Measurements from ENCODE around the gene PIM3.

Gene PIM3

DNA sequence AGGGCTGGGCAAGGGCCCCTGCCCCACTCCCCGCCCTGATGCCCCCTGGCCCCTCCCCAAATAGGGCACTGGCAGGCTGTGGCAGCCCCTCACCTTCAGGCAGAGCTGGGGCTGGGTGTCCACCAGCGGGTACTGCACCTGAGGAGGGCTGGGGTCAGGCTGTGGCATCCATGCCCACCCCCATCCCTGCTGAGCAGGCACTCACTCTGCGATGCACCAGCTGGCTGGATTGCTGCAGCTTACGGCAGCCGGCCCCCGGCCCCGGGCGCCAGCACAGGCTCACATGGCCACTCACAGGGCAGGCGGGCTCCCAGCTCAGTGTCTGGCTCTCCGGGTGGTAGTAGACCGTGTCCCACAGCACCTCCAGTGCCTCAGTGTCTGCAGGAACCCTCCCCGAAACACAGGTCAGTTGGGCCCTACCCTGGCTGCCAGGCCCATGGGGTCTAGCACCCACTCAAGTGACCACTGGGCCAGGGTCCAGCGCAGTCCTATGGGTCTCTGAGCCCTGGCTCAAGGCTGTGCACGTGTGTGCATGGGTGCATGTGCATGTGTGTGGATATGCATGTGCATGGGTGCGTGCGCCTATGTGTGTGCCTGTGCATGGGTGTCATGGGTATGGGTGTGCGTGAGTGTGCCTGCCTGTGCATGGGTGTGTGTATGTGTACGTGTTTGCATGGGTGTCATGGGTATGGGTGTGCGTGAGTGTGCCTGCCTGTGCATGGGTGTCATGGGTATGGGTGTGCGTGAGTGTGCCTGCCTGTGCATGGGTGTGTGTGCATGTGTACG, 37.6 kb downstream of the PIM3 start:
- H3K4me1 ChIP-seq (ENCODE audit: low read depth, poor library complexity, severe bottlenecking): no peaks in the 10 kb centered on the region
- H3K79me2 ChIP-seq (ENCODE audit: insufficient read depth, low read depth): no peaks in the 10 kb centered on the region
- H2AFZ ChIP-seq (ENCODE audit: low read depth): no peak overlapping the region
- no peak overlapping the region for H3K4me2 ChIP-seq
- TF ChIP-seq, protein P1, sequence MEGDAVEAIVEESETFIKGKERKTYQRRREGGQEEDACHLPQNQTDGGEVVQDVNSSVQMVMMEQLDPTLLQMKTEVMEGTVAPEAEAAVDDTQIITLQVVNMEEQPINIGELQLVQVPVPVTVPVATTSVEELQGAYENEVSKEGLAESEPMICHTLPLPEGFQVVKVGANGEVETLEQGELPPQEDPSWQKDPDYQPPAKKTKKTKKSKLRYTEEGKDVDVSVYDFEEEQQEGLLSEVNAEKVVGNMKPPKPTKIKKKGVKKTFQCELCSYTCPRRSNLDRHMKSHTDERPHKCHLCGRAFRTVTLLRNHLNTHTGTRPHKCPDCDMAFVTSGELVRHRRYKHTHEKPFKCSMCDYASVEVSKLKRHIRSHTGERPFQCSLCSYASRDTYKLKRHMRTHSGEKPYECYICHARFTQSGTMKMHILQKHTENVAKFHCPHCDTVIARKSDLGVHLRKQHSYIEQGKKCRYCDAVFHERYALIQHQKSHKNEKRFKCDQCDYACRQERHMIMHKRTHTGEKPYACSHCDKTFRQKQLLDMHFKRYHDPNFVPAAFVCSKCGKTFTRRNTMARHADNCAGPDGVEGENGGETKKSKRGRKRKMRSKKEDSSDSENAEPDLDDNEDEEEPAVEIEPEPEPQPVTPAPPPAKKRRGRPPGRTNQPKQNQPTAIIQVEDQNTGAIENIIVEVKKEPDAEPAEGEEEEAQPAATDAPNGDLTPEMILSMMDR (conservative IDR thresholded peaks at IDR 0.05; ENCODE audit: low read depth, low read length): no peak
- H3K27me3 ChIP-seq (ENCODE audit: insufficient read depth, low read depth): no peaks in the 10 kb centered on the region
- H3K36me3 ChIP-seq (ENCODE audit: insufficient read depth): no peaks in the 10 kb centered on the region
- no peak overlapping the region for H3K9ac ChIP-seq
- no peak overlapping the region for H3K4me3 ChIP-seq (IDR thresholded peaks at IDR 0.05; ENCODE audit: insufficient read depth, low read depth, low read length)
- H4K20me1 ChIP-seq (ENCODE audit: insufficient read depth): no peaks in the 10 kb centered on the region
- H3K27ac ChIP-seq: no peak overlapping the region

DNA sequence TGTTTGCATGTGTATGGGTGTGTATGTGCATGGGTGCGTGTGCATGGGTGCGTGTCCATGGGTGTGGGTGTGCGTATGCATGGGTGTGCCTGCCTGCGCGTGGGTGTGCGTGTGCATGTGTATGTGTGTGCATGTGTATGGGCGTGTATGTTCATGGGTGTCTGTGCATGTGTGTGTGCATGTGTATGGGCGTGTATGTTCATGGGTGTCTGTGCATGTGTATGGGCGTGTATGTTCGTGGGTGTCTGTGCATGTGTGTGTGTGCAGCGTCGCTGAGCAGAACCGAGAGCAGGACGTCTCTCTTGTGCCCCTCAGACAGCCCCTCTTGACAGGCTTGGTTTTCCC, 38.1 kb downstream of the PIM3 start:
- H3K27me3 ChIP-seq (ENCODE audit: insufficient read depth, low read depth): no peaks in the 10 kb centered on the region
- no peak overlapping the region for H3K4me2 ChIP-seq
- TF ChIP-seq, protein P1 (conservative IDR thresholded peaks at IDR 0.05; ENCODE audit: low read depth, low read length): no peak
- H2AFZ ChIP-seq (ENCODE audit: low read depth): no peak overlapping the region
- no peak overlapping the region for H3K9ac ChIP-seq
- no peaks in the 10 kb centered on the region for H3K36me3 ChIP-seq (ENCODE audit: insufficient read depth)
- no peaks in the 10 kb centered on the region for H3K4me1 ChIP-seq (ENCODE audit: low read depth, poor library complexity, severe bottlenecking)
- H3K79me2 ChIP-seq (ENCODE audit: insufficient read depth, low read depth): no peaks in the 10 kb centered on the region
- H4K20me1 ChIP-seq (ENCODE audit: insufficient read depth): no peaks in the 10 kb centered on the region
- H3K4me3 ChIP-seq (IDR thresholded peaks at IDR 0.05; ENCODE audit: insufficient read depth, low read depth, low read length): no peak overlapping the region
- H3K27ac ChIP-seq: no peak overlapping the region

DNA sequence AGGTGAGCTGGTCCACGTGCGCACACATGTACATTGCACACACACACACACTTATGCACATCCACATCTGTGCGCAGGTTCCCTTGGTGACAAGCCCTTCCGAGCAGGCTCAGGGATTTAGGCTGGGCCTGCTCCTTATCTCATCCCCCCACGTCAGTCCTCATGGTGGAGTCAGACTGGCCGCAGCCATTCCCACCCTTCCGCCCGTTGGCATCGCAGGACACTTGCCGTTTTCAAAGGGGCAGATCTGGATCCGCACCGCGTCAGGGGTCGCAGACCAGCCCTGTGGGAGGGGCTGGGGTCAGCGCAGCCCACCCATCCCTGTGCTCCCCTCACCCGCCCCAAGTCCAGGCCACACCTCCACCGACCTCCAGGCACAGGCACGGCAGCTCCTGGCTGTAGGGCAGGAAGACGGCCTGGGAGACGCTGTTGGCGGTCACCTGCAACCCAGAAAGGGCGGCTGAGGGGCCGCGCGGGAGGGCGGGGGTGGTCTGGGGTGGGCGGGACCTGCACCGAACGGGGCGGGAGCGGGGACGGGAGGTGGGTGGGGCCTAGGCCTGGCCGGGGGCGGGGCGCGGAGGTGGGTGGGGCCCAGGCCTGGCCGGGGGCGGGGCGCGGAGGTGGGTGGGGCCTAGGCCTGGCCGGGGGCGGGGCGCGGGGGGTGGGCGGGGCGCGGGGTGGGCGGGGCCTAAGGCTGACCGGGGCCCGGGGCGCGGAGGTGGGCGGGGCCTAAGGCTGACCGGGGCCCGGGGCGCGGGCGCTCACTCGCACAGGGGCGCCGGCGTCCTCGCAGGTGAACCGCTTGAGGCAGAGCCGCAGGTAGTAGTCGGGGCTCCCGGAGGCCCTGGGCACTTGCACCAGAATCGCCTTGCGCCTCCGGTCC, 38.7 kb downstream of the PIM3 start:
- H3K27me3 ChIP-seq (ENCODE audit: insufficient read depth, low read depth): no peaks in the 10 kb centered on the region
- H3K27ac ChIP-seq: no peak overlapping the region
- TF ChIP-seq, protein P1 (conservative IDR thresholded peaks at IDR 0.05; ENCODE audit: low read depth, low read length): no peak
- H3K9ac ChIP-seq: no peak overlapping the region
- no peak overlapping the region for H3K4me3 ChIP-seq (IDR thresholded peaks at IDR 0.05; ENCODE audit: insufficient read depth, low read depth, low read length)
- H2AFZ ChIP-seq (ENCODE audit: low read depth): no peak overlapping the region
- no peaks in the 10 kb centered on the region for H3K4me1 ChIP-seq (ENCODE audit: low read depth, poor library complexity, severe bottlenecking)
- no peak overlapping the region for H3K4me2 ChIP-seq
- no peaks in the 10 kb centered on the region for H3K36me3 ChIP-seq (ENCODE audit: insufficient read depth)
- H4K20me1 ChIP-seq (ENCODE audit: insufficient read depth): no peaks in the 10 kb centered on the region
- no peaks in the 10 kb centered on the region for H3K79me2 ChIP-seq (ENCODE audit: insufficient read depth, low read depth)

DNA sequence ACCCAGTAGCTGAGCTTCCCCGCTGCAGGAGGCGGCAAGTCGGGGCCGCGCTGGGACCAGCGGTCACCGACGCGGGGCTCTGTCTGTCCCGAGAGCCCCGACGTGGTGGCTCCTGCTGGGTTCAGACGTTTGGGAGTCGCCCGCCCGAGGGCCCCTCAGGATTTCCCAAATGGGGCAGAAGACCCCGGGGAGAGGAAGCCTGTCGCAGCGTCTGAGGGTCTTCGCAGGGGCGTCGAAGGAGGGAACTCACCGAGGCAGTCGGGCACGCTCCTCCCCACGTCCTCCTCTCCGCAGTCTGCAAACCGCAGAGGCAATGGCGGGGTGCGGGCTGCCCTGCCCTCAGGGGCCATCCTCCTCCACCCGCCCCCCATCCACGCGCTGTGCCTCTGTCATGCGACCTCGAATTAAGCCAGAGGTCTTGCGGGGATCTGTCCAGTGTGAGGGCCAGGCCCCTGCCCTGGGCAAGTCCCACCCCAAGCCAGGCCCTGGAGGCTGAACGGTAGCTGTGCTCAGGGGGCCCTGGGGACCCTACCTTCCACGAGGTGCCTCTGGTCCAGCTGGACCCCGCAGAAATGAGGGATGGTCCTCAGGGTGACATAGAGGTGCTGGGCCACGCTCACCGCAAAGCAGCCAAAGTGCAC, 39.5 kb downstream of the PIM3 start:
- H3K9ac ChIP-seq: no peak overlapping the region
- H3K27ac ChIP-seq: no peak overlapping the region
- H3K4me1 ChIP-seq (ENCODE audit: low read depth, poor library complexity, severe bottlenecking): no peaks in the 10 kb centered on the region
- TF ChIP-seq, protein P1 (conservative IDR thresholded peaks at IDR 0.05; ENCODE audit: low read depth, low read length): no peak
- H3K4me3 ChIP-seq (IDR thresholded peaks at IDR 0.05; ENCODE audit: insufficient read depth, low read depth, low read length): no peak overlapping the region
- H2AFZ ChIP-seq (ENCODE audit: low read depth): no peak overlapping the region
- no peaks in the 10 kb centered on the region for H3K79me2 ChIP-seq (ENCODE audit: insufficient read depth, low read depth)
- no peak overlapping the region for H3K4me2 ChIP-seq
- no peaks in the 10 kb centered on the region for H3K36me3 ChIP-seq (ENCODE audit: insufficient read depth)
- no peaks in the 10 kb centered on the region for H4K20me1 ChIP-seq (ENCODE audit: insufficient read depth)
- H3K27me3 ChIP-seq (ENCODE audit: insufficient read depth, low read depth): no peaks in the 10 kb centered on the region
